Endothelial cell (in vitro differentiated cells): ENCODE results near the gene GNAI2. TPM values are rescaled to one million over a fixed set of nuclear protein-coding genes. Genes with fewer than 3 reads are reported as not detected.
A peak's percentile ranks its signal among the peaks of the same experiment; 100 is the strongest.

ENCODE experiments used
- DNase-seq: peaks from one replicate; pipeline ENCODE4 v3.0.0; 2021; ENCODE audit warnings: low spot score
- H3K27ac Mint-ChIP-seq: one replicate; pipeline ENCODE4 v1.8.0; 2021; ENCODE audit warnings: mixed read lengths, inconsistent platforms; ENCODE audit not compliant: unreplicated experiment
- H3K27me3 Mint-ChIP-seq: one replicate; pipeline ENCODE4 v1.8.0; 2021; ENCODE audit warnings: mild to moderate bottlenecking, moderate library complexity, mixed read lengths, inconsistent platforms; ENCODE audit not compliant: unreplicated experiment
- H3K36me3 Mint-ChIP-seq: one replicate; pipeline ENCODE4 v1.8.0; 2021; ENCODE audit warnings: mild to moderate bottlenecking, low read depth, mixed read lengths, inconsistent platforms; ENCODE audit not compliant: unreplicated experiment
- H3K4me1 Mint-ChIP-seq: one replicate; pipeline ENCODE4 v1.8.0; 2021; ENCODE audit warnings: mild to moderate bottlenecking, mixed read lengths, inconsistent platforms; ENCODE audit not compliant: unreplicated experiment
- H3K4me3 Mint-ChIP-seq: one replicate; pipeline ENCODE4 v1.8.0; 2021; ENCODE audit warnings: mild to moderate bottlenecking, mixed read lengths, inconsistent platforms; ENCODE audit not compliant: unreplicated experiment
- H3K9me3 Mint-ChIP-seq: one replicate; pipeline ENCODE4 v1.8.0; 2021; ENCODE audit warnings: mixed read lengths, inconsistent platforms; ENCODE audit not compliant: unreplicated experiment
- total RNA-seq: library from RNA; stranded (reverse); fragmentation: NEBNext Ultra II Directional; extraction: Animal tissue kit (Norgen Biotek cat#: 25700); gene quantifications from one replicate; pipeline ENCODE4 v1.2.1, GENCODE V29; 2021; ENCODE audit not compliant: unreplicated experiment
- TF ChIP-seq, protein P1 (sequence below): fragments of 200-600 bp; sonication (generic); IDR thresholded peaks from one replicate; pipeline ENCODE4 v1.5.0; 2021; ENCODE audit warnings: antibody characterized with exemption; ENCODE audit not compliant: unreplicated experiment

Gene GNAI2
- total RNA-seq, 1 donor from 2014 or later: 771 TPM

DNA sequence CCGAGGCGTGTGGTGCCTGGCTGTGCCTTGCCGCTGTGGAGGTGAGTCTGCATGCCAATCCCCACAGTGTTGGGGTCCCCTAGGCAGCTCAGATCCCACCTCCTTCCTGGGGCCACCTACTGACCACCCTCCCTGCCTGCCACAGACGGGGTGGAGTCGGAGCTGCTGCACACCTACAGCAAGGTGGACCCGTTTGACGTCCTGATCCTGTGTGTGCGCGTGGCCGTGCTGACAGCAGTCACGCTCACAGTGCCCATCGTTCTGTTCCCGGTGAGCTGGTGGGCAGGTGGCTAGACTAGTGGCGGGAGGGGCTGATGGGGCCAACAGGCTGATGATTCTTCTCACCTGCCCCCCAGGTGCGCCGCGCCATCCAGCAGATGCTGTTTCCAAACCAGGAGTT, 17.6 kb upstream of the GNAI2 start:
- Mint-ChIP-seq H3K27ac (no peak overlapping the region), H3K9me3 (no peaks in the 10 kb centered on the region), H3K4me1 (no peaks in the 10 kb centered on the region), H3K4me3 (no peak overlapping the region), H3K27me3 (peaks cover 12% of the 10 kb centered on the region), H3K36me3 (no peaks in the 10 kb centered on the region)
- TF ChIP-seq, protein P1, sequence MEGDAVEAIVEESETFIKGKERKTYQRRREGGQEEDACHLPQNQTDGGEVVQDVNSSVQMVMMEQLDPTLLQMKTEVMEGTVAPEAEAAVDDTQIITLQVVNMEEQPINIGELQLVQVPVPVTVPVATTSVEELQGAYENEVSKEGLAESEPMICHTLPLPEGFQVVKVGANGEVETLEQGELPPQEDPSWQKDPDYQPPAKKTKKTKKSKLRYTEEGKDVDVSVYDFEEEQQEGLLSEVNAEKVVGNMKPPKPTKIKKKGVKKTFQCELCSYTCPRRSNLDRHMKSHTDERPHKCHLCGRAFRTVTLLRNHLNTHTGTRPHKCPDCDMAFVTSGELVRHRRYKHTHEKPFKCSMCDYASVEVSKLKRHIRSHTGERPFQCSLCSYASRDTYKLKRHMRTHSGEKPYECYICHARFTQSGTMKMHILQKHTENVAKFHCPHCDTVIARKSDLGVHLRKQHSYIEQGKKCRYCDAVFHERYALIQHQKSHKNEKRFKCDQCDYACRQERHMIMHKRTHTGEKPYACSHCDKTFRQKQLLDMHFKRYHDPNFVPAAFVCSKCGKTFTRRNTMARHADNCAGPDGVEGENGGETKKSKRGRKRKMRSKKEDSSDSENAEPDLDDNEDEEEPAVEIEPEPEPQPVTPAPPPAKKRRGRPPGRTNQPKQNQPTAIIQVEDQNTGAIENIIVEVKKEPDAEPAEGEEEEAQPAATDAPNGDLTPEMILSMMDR: no peak
- no peak for DNase-seq

DNA sequence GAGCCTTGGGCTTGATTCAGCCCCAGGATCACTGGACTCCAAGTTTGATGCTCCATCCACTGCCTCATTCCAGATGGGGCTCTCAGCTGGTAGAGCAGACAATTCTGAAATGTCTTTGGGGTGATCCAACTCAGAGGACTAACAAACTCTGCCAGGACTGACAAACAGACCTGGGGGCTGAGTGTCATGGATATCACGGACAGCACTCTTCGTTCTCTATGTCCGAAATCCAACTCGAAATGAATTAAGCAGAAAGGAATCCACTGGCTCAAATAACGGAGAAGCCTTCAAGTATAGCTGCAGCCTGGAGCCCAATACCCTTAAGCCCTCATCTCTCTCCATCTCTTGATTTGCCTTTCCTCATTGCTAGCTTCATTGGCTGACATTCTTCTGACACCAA, 16.7 kb upstream of the GNAI2 start:
- no peaks in the 10 kb centered on the region for H3K36me3 Mint-ChIP-seq
- no peaks in the 10 kb centered on the region for H3K4me1 Mint-ChIP-seq
- no peak overlapping the region for H3K27ac Mint-ChIP-seq
- TF ChIP-seq, protein P1: no peak
- no peak for DNase-seq
- H3K27me3 Mint-ChIP-seq: peaks cover 9% of the 10 kb centered on the region
- H3K4me3 Mint-ChIP-seq: no peak overlapping the region
- H3K9me3 Mint-ChIP-seq: no peaks in the 10 kb centered on the region

DNA sequence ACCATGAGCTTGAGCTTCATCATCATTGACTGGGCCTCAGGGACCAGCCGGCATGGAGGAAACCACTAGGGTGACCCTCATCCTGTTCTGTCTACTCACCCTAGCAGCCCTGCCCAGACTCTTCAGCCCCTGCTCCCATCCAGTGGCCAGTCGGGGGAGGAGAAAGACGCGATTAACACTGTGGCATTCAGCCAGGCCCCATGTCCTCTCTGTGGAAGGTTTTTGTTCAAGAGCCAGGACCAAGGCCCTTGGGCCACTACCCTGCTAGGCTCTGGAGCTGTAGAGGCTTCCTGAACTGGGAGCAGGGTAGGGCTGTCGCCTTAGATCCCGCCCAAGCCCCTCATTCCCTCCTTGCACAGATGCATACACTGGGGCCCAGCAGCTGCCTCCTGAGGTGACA, 15.9 kb upstream of the GNAI2 start:
- no peaks in the 10 kb centered on the region for H3K4me1 Mint-ChIP-seq
- no peaks in the 10 kb centered on the region for H3K36me3 Mint-ChIP-seq
- DNase-seq: no peak
- TF ChIP-seq, protein P1: no peak
- H3K27ac Mint-ChIP-seq: no peak overlapping the region
- peaks cover 10% of the 10 kb centered on the region for H3K27me3 Mint-ChIP-seq
- H3K9me3 Mint-ChIP-seq: no peaks in the 10 kb centered on the region
- H3K4me3 Mint-ChIP-seq: no peak overlapping the region

GRCh38 chr3:50221051-50221410, 15.0 kb upstream of the GNAI2 start:
- DNase-seq: no peak
- peaks cover 10% of the 10 kb centered on the region for H3K27me3 Mint-ChIP-seq
- no peaks in the 10 kb centered on the region for H3K9me3 Mint-ChIP-seq
- H3K27ac Mint-ChIP-seq: no peak overlapping the region
- H3K4me1 Mint-ChIP-seq: no peaks in the 10 kb centered on the region
- peaks cover 3% of the 10 kb centered on the region for H3K36me3 Mint-ChIP-seq
- TF ChIP-seq, protein P1: no peak
- H3K4me3 Mint-ChIP-seq: no peak overlapping the region

DNA sequence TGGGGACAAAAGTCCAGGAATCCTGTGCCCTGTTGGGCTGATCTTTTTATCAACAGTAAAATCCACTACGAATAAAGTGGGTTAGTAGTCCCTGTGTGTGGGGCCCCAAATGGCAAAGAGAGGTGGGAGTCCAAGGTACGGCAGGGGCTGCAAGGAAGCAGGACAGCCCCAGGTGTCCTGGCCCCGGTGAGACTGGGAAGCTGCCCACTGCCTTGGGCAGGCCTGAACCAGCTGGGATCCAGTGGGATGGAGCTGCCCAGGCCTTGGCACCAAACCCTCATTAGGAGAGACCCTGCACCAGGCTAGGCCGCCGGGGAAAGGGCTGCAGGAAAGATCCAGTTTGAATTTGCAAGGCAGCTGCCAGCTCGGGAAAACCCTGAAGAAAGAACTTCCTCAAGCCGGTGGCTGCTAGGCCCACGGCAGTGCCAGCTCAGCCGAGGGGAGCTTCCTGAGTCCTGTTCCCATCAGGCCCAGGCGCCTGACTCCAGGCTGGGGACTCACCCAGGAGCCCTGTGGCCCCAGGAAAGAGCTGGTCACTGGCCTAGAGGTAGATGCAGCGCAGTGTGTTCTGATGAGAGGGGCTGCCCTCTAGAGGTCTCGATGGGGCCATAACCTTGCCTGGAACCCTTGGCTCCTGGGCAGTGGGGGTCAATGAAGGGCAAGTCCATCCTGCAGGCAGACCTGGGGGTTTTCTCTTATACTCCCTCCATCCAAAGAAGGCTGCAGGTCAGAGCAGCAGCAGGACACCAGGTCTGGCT, 14.4 kb upstream of the GNAI2 start:
- Mint-ChIP-seq H3K4me3 (no peak overlapping the region), H3K9me3 (no peaks in the 10 kb centered on the region), H3K4me1 (no peaks in the 10 kb centered on the region), H3K27me3 (peaks cover 8% of the 10 kb centered on the region), H3K36me3 (peaks cover 3% of the 10 kb centered on the region), H3K27ac (no peak overlapping the region)
- TF ChIP-seq, protein P1: no peak
- peak; percentile 29 for DNase-seq
